Ishikawa (cell line): ENCODE measurements around the gene RGS5.

Experiments used
- CEBPB ChIP-seq: IDR thresholded peaks from 2 replicates; pipeline ENCODE4 v1.6.1; 2012
- CREB1 ChIP-seq: IDR thresholded peaks from 2 replicates; pipeline ENCODE4 v1.6.1; 2012; ENCODE audit warnings: low read depth
- EGR1 ChIP-seq: IDR thresholded peaks from 2 replicates; pipeline ENCODE4 v1.6.1; 2012
- EP300 ChIP-seq: IDR thresholded peaks from 2 replicates; pipeline ENCODE4 v1.6.1; 2012; ENCODE audit warnings: borderline replicate concordance
- FOXM1 ChIP-seq: IDR thresholded peaks from 2 replicates; pipeline ENCODE4 v1.6.1; 2012; ENCODE audit warnings: low read depth, borderline replicate concordance
- MAX ChIP-seq: IDR thresholded peaks from 2 replicates; pipeline ENCODE4 v1.6.1; 2012
- NFIC ChIP-seq: IDR thresholded peaks from 2 replicates; pipeline ENCODE4 v1.6.1; 2012
- RAD21 ChIP-seq: IDR thresholded peaks from 2 replicates; pipeline ENCODE4 v1.6.1; 2012; ENCODE audit warnings: low read depth
- REST ChIP-seq: IDR thresholded peaks from 2 replicates; pipeline ENCODE4 v1.6.1; 2012; ENCODE audit warnings: low read depth, mild to moderate bottlenecking
- TAF1 ChIP-seq: IDR thresholded peaks from 2 replicates; pipeline ENCODE4 v1.6.1; 2012; ENCODE audit warnings: low read depth, mild to moderate bottlenecking
- TCF12 ChIP-seq: IDR thresholded peaks from 2 replicates; pipeline ENCODE4 v1.6.1; 2012; ENCODE audit warnings: low read depth
- TEAD4 ChIP-seq: IDR thresholded peaks from 2 replicates; pipeline ENCODE4 v1.6.1; 2012
- USF1 ChIP-seq: IDR thresholded peaks from 2 replicates; pipeline ENCODE4 v1.6.1; 2012
- YY1 ChIP-seq: IDR thresholded peaks from 2 replicates; pipeline ENCODE4 v1.6.1; 2012; ENCODE audit warnings: low read depth
- ZBTB7A ChIP-seq: IDR thresholded peaks from 2 replicates; pipeline ENCODE4 v1.6.1; 2012; ENCODE audit warnings: low read depth

The RGS5 gene

GRCh38 chr1:163161841-163162240, 40.9 kb downstream of the RGS5 start:
- no peak for TF ChIP-seq REST

GRCh38 chr1:163161337-163161736, 41.4 kb downstream of the RGS5 start:
- TF ChIP-seq YY1, result no peak
- TF ChIP-seq RAD21, result no peak
- TF ChIP-seq MAX, result no peak
- TF ChIP-seq TEAD4, result no peak
- TF ChIP-seq CREB1, result no peak
- TF ChIP-seq CEBPB, result no peak

- no peak for TF ChIP-seq TEAD4
- TF ChIP-seq CEBPB, result no peak
- no peak for TF ChIP-seq ZBTB7A
- no peak for TF ChIP-seq REST
- TF ChIP-seq USF1, result no peak
These were observed 47.1 kb downstream of the RGS5 start for GRCh38 chr1:163155606-163156005.

GRCh38 chr1:163148911-163149310, 53.8 kb downstream of the RGS5 start:
- TF ChIP-seq TCF12, result no peak
- TF ChIP-seq ZBTB7A, result no peak
- no peak for TF ChIP-seq REST
- no peak for TF ChIP-seq TEAD4
- TF ChIP-seq MAX, result no peak
- TF ChIP-seq EGR1, result no peak
- no peak for TF ChIP-seq CREB1
- no peak for TF ChIP-seq RAD21
- TF ChIP-seq USF1, result no peak
- TF ChIP-seq FOXM1, result no peak
- TF ChIP-seq TAF1, result no peak
- TF ChIP-seq YY1, result no peak
- no peak for TF ChIP-seq NFIC

- TF ChIP-seq MAX, result no peak
- TF ChIP-seq EP300, result no peak
- no peak for TF ChIP-seq TAF1
- no peak for TF ChIP-seq REST
- no peak for TF ChIP-seq CREB1
- TF ChIP-seq EGR1, result no peak
- TF ChIP-seq FOXM1, result no peak
- no peak for TF ChIP-seq TEAD4
- TF ChIP-seq NFIC, result no peak
- TF ChIP-seq ZBTB7A, result no peak
These were observed 55.7 kb downstream of the RGS5 start for GRCh38 chr1:163147019-163147418.
